ENCODE measurements around the gene DDAH2.

Gene DDAH2

GRCh38 chr6:31752739-31753319 lies 23.7 kb upstream of the DDAH2 start:
- FAIRE-seq (no peak), DNase-seq (ENCODE audit: insufficient read length) (no peak)
- TF ChIP-seq TAF1 (IDR thresholded peaks at IDR 0.05; ENCODE audit: borderline replicate concordance, low read depth, low read length) (no peak), POLR2AphosphoS5 (IDR thresholded peaks at IDR 0.05; ENCODE audit: low read depth, low read length) (no peak), POLR2A (IDR thresholded peaks at IDR 0.05; ENCODE audit: low read depth, low read length) (no peak)

DNA sequence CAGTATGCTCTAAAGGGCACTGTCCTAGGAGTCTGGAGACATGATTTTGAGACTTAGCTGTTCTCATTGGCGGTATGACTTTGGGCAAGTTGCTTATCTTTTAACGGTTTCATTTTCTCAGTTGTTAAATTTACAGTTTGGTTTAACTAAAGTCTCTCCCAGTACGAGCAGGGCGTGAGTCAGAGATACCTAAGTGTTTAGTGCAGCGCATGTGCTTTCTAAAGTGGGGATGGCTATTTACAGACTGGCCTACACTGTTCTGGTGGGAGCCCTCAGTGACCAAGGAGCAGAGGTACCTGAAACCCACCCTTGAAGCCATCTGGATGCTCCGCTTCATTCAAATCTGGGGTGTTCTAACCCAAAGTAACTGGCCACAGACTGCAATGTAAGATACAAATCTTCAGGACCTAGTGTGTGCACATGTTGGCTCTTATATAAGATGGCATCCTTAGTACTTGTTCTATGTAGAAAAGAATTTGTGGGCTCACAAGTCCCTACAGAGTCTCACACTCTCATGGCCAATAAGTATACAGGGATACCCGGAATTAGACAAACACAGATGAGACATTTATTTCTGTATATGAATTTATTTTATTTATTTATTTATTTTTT lies 21.4 kb upstream of the DDAH2 start:
- no peak for TF ChIP-seq POLR2A (IDR thresholded peaks at IDR 0.05; ENCODE audit: low read depth, low read length)
- TF ChIP-seq TAF1 (IDR thresholded peaks at IDR 0.05; ENCODE audit: borderline replicate concordance, low read depth, low read length), result no peak
- TF ChIP-seq POLR2AphosphoS5 (IDR thresholded peaks at IDR 0.05; ENCODE audit: low read depth, low read length), result no peak
- no peak for DNase-seq (ENCODE audit: insufficient read length)
- FAIRE-seq, result no peak

DNA sequence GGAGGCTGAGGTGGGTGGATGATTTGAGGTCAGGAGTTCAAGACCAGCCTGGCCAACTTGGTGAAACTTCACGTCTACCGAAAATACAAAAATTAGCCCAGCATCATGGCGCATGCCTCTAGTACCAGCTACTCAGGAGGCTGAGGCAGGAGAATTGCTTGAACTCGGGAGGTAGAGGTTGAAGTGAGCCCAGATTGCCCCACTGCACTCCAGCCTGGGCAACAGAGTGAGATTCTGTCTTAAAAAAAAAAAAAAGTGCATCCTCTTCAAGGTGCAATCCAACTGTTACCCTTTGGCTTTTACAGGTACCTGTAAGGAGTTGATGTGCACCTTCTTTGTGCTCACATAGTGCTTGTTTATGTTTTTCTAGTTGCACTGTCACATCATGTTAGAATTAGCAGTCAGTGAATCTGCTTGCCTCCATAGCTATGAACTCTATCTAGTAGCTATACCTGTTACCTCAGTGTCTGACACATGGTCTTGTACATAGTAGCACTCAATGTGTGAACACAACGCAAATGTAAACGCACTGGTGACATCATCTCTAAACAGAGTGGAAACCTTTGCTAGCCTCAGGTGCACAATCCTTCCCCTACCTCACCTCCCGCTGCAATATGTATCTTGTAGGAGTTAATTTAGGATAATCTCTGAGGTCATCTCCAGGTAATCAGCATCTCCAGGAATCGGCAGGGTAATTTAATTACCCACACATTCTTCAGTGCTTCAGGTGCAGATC lies 20.4 kb upstream of the DDAH2 start:
- no peak for TF ChIP-seq TAF1 (IDR thresholded peaks at IDR 0.05; ENCODE audit: borderline replicate concordance, low read depth, low read length)
- TF ChIP-seq POLR2A (IDR thresholded peaks at IDR 0.05; ENCODE audit: low read depth, low read length), result no peak
- TF ChIP-seq POLR2AphosphoS5 (IDR thresholded peaks at IDR 0.05; ENCODE audit: low read depth, low read length), result no peak
- FAIRE-seq (no peak), DNase-seq (ENCODE audit: insufficient read length) (no peak)

DNA sequence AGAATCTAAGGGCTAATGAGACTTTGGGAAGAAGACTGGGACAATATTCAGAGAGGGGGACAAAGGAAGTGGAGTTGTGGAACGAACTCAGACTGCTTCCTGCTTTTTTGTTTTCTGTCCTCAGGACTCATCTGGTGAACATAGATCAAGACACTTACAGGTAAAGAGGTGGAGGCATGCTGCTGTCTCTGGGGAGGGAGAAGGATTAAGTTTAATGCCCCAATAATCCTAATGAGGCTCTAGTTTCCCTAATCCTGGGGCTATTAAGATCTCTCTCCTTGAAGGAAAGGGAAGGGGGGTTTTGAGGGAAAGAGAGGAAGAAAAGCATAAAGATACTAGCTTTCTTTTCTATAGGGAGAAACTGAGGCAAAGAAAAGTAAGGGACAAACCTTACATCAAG lies 15.3 kb upstream of the DDAH2 start:
- no peak for FAIRE-seq
- TF ChIP-seq TAF1 (IDR thresholded peaks at IDR 0.05; ENCODE audit: borderline replicate concordance, low read depth, low read length) (no peak), POLR2A (IDR thresholded peaks at IDR 0.05; ENCODE audit: low read depth, low read length) (no peak), POLR2AphosphoS5 (IDR thresholded peaks at IDR 0.05; ENCODE audit: low read depth, low read length) (no peak)
- no peak for DNase-seq (ENCODE audit: insufficient read length)

- FAIRE-seq (no peak), DNase-seq (ENCODE audit: insufficient read length) (no peak)
- TF ChIP-seq POLR2A (IDR thresholded peaks at IDR 0.05; ENCODE audit: low read depth, low read length) (no peak), TAF1 (IDR thresholded peaks at IDR 0.05; ENCODE audit: borderline replicate concordance, low read depth, low read length) (no peak), POLR2AphosphoS5 (IDR thresholded peaks at IDR 0.05; ENCODE audit: low read depth, low read length) (no peak)
These were observed 13.8 kb upstream of the DDAH2 start for GRCh38 chr6:31742894-31743293.

DNA sequence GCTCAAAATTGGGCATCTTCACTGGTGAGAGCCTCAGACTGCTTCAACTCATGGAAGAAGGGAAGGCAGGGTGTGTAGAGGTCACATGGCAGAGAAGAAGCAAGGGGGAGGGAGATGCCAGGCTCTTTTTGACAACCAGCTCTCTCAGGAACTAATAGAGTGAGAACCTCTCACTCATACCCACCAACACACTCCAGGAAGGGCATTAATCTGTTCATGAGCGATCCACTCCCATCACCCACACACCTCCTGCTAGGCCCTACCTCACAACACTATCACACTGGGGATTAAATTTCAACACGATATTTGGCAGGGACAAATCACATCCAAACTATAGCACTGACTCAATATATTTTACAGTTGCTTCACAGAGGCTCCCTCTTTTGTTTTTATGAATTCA lies 12.7 kb upstream of the DDAH2 start:
- DNase-seq (ENCODE audit: insufficient read length) (no peak), FAIRE-seq (no peak)
- TF ChIP-seq POLR2AphosphoS5 (IDR thresholded peaks at IDR 0.05; ENCODE audit: low read depth, low read length) (no peak), TAF1 (IDR thresholded peaks at IDR 0.05; ENCODE audit: borderline replicate concordance, low read depth, low read length) (no peak), POLR2A (IDR thresholded peaks at IDR 0.05; ENCODE audit: low read depth, low read length) (no peak)

GRCh38 chr6:31740397-31741223 lies 11.5 kb upstream of the DDAH2 start:
- peak; percentile 47 for DNase-seq (ENCODE audit: insufficient read length)
- TF ChIP-seq TAF1 (IDR thresholded peaks at IDR 0.05; ENCODE audit: borderline replicate concordance, low read depth, low read length) (peak; percentile 31; the same call in 1 of the 2 replicates), POLR2A (IDR thresholded peaks at IDR 0.05; ENCODE audit: low read depth, low read length) (no peak), POLR2AphosphoS5 (IDR thresholded peaks at IDR 0.05; ENCODE audit: low read depth, low read length) (no peak)
- FAIRE-seq, result no peak

DNA sequence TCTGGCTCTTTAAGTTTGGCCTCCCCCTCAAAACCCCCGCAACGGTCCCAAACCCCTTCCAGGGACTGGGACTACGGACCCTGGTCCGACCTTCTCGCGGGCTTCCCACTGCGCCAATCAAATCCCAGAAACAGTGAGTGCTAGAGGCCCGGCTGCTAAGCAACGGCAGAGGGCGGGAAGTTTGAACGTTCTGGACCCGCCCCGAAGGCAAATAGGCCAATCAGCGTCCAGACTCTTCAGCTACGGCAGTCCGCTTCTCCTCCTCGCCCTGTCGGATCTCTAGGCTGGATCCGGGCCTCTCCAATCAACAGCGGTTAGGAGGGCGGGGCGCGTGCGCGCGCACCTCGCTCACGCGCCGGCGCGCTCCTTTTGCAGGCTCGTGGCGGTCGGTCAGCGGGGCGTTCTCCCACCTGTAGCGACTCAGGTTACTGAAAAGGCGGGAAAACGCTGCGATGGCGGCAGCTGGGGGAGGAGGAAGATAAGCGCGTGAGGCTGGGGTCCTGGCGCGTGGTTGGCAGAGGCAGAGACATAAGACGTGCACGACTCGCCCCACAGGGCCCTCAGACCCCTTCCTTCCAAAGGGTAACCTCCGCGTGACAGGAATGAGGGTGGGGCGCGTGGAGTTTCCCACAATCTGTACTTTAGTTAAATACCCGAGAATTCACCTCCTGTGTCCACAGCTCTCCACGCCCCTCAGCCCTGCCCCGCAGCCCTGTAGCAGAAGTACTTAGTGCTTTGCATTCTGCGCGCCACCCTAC lies 10.7 kb upstream of the DDAH2 start, which contains the start of gene MSH5:
TSS of gene MSH5 (plus strand) at position 367 of the 758 bp plus-strand sequence. CDS start 462 bp downstream, outside the sequence.
- FAIRE-seq (peak; percentile 96), DNase-seq (ENCODE audit: insufficient read length) (peak; percentile 89)
- TF ChIP-seq POLR2A (IDR thresholded peaks at IDR 0.05; ENCODE audit: low read depth, low read length) (peak; percentile 78), TAF1 (IDR thresholded peaks at IDR 0.05; ENCODE audit: borderline replicate concordance, low read depth, low read length) (peak; percentile 35; the same call in 1 of the 2 replicates), POLR2AphosphoS5 (IDR thresholded peaks at IDR 0.05; ENCODE audit: low read depth, low read length) (peak; percentile 69)

GRCh38 chr6:31737991-31738979 lies 9.2 kb upstream of the DDAH2 start:
- peak; percentile 38 for FAIRE-seq
- TF ChIP-seq TAF1 (IDR thresholded peaks at IDR 0.05; ENCODE audit: borderline replicate concordance, low read depth, low read length) (peak; percentile 61; the same call in 1 of the 2 replicates), POLR2AphosphoS5 (IDR thresholded peaks at IDR 0.05; ENCODE audit: low read depth, low read length) (peak; percentile 82; the same call in 1 of the 2 replicates), POLR2A (IDR thresholded peaks at IDR 0.05; ENCODE audit: low read depth, low read length) (peak; percentile 67)
- peak; percentile 61 for DNase-seq (ENCODE audit: insufficient read length)
